Left hindlimb (tissue), 1 donor: Measurements from ENCODE around the gene KCNMB1.
A peak's percentile ranks its signal among the peaks of the same experiment; 100 is the strongest.

Experiments
- DNase-seq: peaks from one replicate; pipeline ENCODE4 v3.0.0-alpha.2; 2018

Gene KCNMB1

DNA sequence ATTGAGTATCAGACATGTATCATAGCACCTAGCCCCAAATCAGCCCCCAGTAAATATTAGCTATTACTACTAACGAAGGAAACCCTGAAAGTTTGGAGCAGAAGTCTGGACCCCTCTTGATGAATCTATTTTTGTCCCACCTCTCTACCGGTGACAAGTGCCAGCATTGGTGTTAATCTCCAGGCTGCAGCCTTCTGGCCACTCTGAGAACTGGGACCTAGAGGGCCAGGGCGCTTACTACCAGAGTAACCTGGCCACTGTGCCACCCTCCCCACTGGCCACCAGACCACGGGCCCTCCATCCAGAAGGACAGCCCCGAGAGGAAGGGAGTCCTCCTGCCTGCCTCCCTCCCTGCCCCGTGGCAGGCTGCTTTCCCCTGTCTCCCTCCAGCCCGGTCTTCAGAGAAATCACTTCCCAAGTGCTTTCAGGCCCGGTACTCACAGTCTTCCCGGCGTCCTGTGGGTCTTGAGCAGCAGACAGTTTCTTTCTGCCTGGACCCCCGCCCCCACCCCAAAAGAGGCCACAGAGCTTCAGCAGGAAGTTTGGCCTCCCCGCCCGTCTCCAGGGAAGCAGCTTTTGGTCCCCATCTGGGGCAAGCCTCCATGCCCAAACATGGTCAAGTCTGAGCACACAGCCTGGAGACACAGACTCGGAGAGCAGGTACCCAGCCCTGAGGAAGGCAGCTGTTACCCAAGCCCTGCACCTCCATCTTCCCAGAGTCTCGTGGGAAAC lies at the start of gene KCNMB1:
TSS of gene KCNMB1 (minus strand) at position 550 of the 732 bp plus-strand sequence. CDS start 3,920 bp downstream, outside the sequence.
- peak; percentile 45 for DNase-seq

DNA sequence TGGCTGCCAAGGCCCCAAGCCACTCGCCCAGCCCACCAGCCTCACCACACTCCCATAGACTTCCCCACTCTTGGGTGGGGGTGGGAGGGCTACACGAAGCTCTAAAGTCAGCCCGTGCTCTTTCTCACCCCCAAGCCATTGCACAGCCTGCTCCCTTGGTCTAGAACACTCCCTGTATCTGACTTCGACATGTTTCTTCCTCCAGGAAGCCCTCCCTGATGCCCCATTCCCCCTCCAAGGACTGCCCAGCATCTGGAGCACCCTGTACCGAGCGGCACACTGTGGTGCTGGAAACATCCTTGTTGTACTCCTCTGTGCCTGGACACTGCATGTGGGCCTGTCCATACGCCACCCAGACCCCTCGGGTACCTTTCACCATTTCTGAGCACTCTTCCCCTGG lies 49.4 kb upstream of the KCNMB1 start:
- no peak for DNase-seq

GRCh38 chr5:170437621-170438375 lies 48.6 kb upstream of the KCNMB1 start:
- no peak for DNase-seq

- no peak for DNase-seq
Observed at GRCh38 chr5:170436335-170436734, 47.2 kb upstream of the KCNMB1 start.

DNA sequence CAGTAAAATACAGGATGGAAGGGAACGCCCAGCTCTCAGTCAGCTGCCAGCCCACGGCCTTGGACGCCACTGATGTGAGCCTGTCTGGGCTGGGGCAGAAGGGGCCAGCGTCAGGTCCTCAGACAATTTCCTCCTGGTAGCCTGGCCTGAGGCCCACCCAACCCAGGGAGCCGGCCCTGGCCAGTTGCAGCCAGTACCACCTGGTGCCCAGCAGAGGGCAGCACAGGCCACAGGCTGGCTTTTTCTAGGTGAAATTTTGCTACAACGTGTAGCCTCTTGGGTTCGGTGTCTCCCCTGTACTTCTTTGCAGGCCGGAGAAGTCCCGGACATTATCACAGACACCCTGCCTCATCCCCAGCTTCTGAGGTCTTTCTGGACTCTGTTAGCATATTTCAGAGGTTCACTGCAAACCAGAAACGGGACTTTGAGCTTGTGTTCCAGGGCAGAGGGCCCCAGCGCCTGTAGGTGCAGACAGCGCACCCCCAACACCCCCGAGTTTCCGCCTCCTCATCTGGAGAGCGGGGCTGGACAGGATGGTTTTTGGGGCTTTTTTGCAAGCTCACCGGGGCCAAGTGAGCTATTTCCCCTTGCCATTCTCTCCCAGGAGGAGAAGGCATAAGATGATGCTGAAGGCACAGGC lies 45.9 kb upstream of the KCNMB1 start:
- peak; percentile 75 for DNase-seq

DNA sequence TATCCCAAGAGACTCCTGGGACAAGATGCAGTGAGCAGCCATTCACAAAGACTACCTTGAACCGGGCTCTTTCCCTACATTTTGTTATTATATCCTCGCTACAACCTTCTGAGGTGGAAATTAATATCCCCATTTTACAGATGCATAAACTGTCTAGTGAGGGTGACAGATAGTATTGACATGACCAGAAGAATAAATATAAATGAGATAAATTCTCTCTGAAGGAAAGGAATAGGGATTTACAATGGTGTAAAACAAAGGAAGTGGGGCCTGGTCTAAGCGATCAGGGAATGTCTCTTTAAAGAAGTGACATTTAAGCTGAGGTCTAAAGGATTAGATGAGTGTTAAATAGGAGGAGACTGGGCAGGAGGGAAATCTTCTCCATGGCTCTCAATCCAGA lies 43.5 kb upstream of the KCNMB1 start:
- DNase-seq, result no peak

GRCh38 chr5:170431571-170431970 lies 42.4 kb upstream of the KCNMB1 start:
- DNase-seq, result no peak

DNA sequence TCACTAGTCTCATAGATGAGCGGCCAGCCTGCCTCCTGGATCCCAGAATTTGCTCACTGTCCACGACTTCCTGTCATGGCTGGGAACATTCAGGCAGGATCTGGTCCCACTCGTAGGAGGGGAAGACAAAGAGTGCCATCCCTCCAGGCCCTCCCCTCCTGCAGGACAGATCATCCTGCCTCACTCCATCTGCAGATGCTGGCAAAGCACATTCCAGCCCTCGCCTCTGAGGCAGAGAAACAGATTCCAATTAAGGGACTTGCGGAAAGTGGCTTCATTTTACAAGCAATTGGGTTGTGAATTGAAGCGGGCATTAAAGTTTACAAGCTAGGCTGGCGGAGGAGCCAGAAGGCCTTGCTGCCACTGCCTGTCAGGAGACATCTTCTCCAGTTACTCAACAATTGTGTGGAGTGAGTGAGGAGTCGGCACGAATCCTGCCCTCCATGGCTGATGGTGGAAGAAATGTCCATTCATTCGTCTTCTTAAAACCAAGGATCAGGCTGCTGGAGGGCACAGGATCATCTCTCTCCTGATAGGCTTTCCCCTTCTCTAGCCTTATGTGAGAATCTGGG lies 41.8 kb upstream of the KCNMB1 start:
- no peak for DNase-seq

DNA sequence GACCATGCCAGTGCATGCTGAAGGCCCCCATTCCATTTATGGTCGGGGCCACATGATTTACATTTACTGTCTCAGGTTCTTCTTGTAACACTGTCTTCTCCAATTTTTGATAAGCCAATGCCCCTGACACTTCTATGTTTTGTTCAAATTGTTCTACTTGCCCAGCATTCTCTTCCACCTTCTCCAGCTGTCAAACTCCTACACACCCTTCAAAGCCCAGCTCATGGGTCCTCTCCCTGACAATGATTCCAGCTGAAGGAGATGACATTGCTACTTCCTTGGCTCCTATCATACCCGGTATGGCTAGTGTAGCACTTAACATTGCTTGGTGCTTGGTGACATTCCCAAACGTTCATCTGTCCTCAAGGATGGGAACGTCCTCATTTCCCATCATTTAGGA lies 41.1 kb upstream of the KCNMB1 start:
- DNase-seq, result no peak

- no peak for DNase-seq
Observed at GRCh38 chr5:170429014-170429413, 39.8 kb upstream of the KCNMB1 start.

- DNase-seq, result peak; percentile 91
Observed at GRCh38 chr5:170427672-170428236, 38.6 kb upstream of the KCNMB1 start.

DNA sequence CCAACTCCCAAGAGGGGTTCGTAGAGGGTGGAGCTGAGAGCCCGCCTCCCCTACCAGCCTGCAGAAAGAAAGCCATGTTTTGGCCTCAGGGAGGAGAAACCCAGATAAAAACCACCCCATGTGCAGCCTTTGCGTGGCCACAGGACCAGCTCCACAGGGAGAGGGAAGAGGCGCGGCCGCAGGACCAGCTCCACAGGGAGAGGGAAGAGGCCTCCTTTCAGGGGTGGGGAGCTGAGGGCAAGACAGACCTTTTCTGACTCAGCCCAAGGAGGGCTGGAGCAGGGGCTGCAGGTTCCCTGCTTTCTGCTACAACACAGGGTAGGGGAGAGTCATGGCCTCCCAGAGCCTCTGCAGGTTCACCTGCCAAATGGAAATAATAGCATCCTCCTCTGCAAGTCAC lies 37.6 kb upstream of the KCNMB1 start:
- no peak for DNase-seq

- no peak for DNase-seq
Observed at GRCh38 chr5:170426149-170426767, 37.1 kb upstream of the KCNMB1 start.

GRCh38 chr5:170425731-170426130 lies 36.6 kb upstream of the KCNMB1 start:
- no peak for DNase-seq

GRCh38 chr5:170424629-170425028 lies 35.5 kb upstream of the KCNMB1 start:
- no peak for DNase-seq

GRCh38 chr5:170423692-170424091 lies 34.5 kb upstream of the KCNMB1 start:
- DNase-seq, result no peak

DNA sequence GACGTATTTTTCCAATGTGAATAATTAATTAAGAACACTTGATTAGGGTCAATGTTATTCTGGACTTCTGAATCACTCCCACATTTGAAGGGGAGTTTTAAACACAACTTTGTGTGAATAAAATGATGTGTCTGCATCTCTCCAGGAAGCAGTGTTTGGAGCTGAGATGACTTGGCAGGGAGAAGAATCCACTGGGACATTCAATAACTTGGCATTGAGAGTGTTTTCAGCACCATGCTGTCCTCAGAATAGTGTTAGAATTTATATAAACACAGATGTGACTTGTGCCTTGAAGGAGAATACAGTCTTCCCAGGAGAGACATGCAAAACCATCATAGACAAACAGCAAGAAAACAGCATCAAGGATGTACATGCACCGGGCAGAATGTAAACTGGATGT lies 32.7 kb upstream of the KCNMB1 start:
- no peak for DNase-seq

DNA sequence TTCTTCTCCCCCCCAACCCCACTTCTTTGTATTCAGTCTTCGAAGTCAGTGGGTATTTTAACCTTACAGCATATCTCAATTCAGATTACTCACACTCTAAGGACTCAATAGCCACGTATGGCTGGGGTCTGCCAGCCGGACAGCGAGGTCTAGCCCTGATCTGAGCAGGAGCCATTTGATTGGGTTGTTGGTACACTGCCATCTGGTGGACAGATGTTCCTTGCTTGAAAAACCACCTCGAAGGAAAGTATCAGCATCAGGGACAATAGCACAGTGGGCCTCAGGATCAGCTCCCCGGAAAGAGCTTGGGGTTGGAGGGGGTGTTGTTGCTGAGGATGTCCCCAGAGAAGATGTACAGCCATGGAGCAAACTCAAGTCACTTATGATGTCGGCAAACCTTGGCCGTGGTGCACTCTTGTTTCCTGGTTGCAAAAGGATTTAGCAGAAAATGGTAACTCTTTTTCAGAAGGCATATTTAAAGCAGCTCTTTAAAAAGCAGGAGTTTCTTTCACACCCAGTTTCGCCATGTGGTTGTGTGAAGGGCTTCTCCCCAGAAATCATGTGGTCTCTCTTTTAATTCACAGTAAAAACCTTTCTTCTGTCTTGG lies 31.7 kb upstream of the KCNMB1 start:
- DNase-seq, result peak; percentile 55

- no peak for DNase-seq
Observed at GRCh38 chr5:170419643-170420042, 30.5 kb upstream of the KCNMB1 start.

DNA sequence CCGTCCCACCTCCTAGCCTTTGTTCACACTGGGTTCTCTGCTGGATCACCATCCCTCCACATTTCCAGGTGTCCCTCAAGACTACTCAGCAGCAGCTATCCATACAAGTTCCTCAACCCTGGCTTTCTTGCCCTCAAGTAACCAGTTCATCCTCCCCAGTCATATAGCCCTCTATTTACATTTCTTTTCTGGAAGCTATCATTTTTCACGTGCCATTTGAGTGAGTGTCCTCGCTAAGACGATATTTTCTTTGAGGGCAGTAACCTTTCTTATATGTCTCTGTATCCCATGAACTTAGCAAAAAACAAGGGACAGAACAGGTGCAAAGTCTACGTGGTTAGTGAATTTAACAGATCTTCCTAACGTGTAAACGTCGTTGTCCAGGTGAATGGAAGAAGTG lies 29.6 kb upstream of the KCNMB1 start:
- DNase-seq, result no peak

GRCh38 chr5:170416526-170416925 lies 27.4 kb upstream of the KCNMB1 start:
- no peak for DNase-seq

DNA sequence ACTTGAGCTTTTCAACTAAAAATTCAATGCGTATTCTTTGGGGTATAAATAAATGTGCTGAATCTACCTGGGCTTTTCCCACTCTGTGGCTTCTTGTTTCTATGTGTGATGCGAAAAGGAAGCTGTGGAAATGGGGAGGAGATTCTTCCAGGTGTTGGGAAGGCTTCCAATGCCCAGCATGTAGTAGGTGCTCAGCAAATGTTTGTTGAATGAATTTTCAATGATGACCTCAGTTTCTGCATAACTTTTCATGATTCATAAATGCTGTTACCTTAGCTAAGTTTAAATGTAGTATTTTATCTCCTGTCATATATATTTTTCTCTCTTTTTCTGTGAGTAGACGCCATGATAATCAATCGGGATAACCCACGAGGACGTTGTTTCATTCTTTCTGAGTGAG lies 25.6 kb upstream of the KCNMB1 start:
- DNase-seq, result no peak
